AG04449 (cell line): ENCODE data around the gene ARHGAP12.

Experiments
- CTCF ChIA-PET: fragments of 350-600 bp; formaldehyde crosslinking; extraction: SDS; loops from one replicate; lab custom pipeline; 2021; ENCODE audit warnings: antibody characterized with exemption; lab: Yijun Ruan, JAX
- POLR2A ChIA-PET: fragments of 400-600, 350-600 bp; formaldehyde crosslinking; extraction: SDS; loops from one replicate; lab custom pipeline; 2020; ENCODE audit warnings: antibody characterized with exemption, inconsistent platforms; lab: Yijun Ruan, JAX
- DNase-seq: peaks from one replicate; pipeline ENCODE4 v3.0.0-alpha.2; 2010; ENCODE audit warnings: low read depth, low spot score
- H3K4me3 ChIP-seq: 2 replicates; pipeline ENCODE4 v1.5.1; 2011; ENCODE audit warnings: low read depth, mild to moderate bottlenecking, control low read depth, low read length
- CTCF ChIP-seq: IDR thresholded peaks from one replicate; pipeline ENCODE4 v1.5.1; 2011; ENCODE audit warnings: mild to moderate bottlenecking, moderate library complexity, low read length, control low read depth, inconsistent platforms; ENCODE audit not compliant: insufficient read depth; ENCODE audit errors: missing control alignments

The ARHGAP12 gene

DNA sequence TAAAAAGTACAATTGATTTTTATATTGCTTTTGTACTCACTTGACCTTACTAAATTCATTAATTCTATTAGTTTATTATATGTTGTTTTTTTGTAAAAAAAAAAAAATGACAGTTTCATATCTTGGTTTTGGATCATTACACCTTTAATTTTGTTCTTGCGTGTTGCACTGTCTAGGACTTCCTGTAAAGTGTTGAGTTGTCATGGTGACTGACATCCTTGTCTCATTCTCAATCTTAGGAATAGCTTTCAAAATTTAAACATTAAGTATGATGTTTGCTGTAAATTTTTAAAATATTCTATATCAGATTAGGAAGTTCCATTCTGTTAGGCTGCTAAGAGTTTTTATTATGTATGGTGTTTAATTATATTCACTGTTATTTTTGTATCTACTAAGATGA, 139.1 kb downstream of the ARHGAP12 start:
- H3K4me3 ChIP-seq = no peak overlapping the region
- ChIA-PET POLR2A (no interaction called here), CTCF (no interaction called here)
- no peak for DNase-seq
- no peak for TF ChIP-seq CTCF

DNA sequence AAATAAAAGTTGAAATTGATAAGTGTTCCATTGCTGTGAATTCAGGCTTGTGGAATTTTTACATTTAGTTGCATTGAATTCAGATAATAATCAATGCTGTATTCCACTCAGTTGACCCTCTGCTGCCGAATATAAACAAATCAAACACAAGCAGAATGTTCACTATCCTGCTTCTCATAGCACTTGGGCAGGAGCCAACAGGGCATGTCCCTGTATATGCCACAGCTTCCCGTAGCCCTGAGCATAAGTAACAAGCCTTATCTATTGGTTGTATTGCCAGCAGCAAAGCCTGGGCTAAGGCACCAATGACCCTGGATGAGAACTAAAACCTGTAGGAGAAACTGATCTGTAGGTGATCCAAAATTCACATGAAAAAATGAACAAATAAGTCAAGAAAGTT, 145.9 kb downstream of the ARHGAP12 start:
- ChIA-PET CTCF (no interaction called here), POLR2A (no interaction called here)
- no peak for TF ChIP-seq CTCF
- DNase-seq = no peak
- no peak overlapping the region for H3K4me3 ChIP-seq

GRCh38 chr10:31780717-31781116, 147.9 kb downstream of the ARHGAP12 start:
- POLR2A ChIA-PET = no interaction called here
- no peak for DNase-seq
- TF ChIP-seq CTCF = no peak
- CTCF ChIA-PET = no interaction called here
- H3K4me3 ChIP-seq = no peak overlapping the region

GRCh38 chr10:31778627-31779026, 150.0 kb downstream of the ARHGAP12 start:
- CTCF ChIA-PET = interaction anchor here (1.6 to 2.4 kb wide), 2 partner anchors 9 to 25 kb away, joined by 3 to 10 read pairs; no protein-coding TSS in a partner anchor
- POLR2A ChIA-PET = no interaction called here

DNA sequence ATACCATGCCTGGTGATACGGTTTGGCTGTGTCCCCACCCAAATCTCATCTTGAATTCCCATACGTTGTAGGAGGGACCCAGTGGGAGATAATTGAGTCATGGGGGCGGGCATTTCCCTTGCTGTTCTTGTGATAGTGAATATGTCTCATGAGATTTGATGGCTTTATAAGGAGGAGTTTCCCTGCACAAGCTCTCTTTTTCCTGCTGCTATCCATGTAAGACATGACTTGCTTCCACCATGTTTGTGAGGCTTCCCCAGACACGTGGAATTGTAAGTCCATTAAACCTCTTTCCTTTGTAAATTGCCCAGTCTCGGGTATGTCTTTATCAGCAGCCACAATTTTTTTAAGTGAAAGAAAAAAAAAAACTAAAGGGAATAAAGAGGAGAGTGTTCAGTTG, 152.5 kb downstream of the ARHGAP12 start:
- ChIA-PET POLR2A (no interaction called here), CTCF (no interaction called here)
- no peak overlapping the region for H3K4me3 ChIP-seq
- no peak for TF ChIP-seq CTCF
- no peak for DNase-seq

More at GRCh38 chr10:31778627-31779026, 150.0 kb downstream of the ARHGAP12 start:
- TF ChIP-seq CTCF = no peak
- H3K4me3 ChIP-seq = no peak overlapping the region
- DNase-seq = no peak

GRCh38 chr10:31774928-31775650, 153.5 kb downstream of the ARHGAP12 start:
- no peak for TF ChIP-seq CTCF
- CTCF ChIA-PET = no interaction called here
- no peak for DNase-seq
- POLR2A ChIA-PET = interaction anchor here (0.5 kb wide), 1 partner anchor 29 kb away, joined by 5 read pairs; no protein-coding TSS in a partner anchor
- no peak overlapping the region for H3K4me3 ChIP-seq
